GM23338 (cell line): Measurements from ENCODE around the gene PCDHGA1. TPM values are rescaled to one million over a fixed set of nuclear protein-coding genes. Genes with fewer than 3 reads are reported as not detected.
A peak's percentile ranks its signal among the peaks of the same experiment; 100 is the strongest.

Experiments
- ATAC-seq: fragments of 200-7000 bp; cut with Tn5 transposase; 3 replicates; pipeline ENCODE4 v1.9.1; 2020
- DNase-seq: peaks from one replicate; pipeline ENCODE4 v3.0.0-alpha.2; 2015; ENCODE audit warnings: low spot score
- H2AFZ ChIP-seq: fragments of 200-600 bp; sonication (generic); 2 replicates; pipeline ENCODE4 v1.8.0; 2016; ENCODE audit warnings: antibody characterized with exemption, mild to moderate bottlenecking, moderate library complexity
- H3F3A ChIP-seq: fragments of 200-600 bp; sonication (generic); replicated peaks from 2 replicates; pipeline ENCODE4 v1.8.0; 2017; ENCODE audit warnings: antibody characterized with exemption, mixed run types, low read depth
- H3K27ac ChIP-seq: fragments of 200-600 bp; sonication (generic); 2 replicates; pipeline ENCODE4 v1.6.1; 2016; ENCODE audit warnings: low read depth
- H3K27me3 ChIP-seq: fragments of 200-600 bp; sonication (generic); 2 replicates; pipeline ENCODE4 v1.8.0; 2016; ENCODE audit warnings: mild to moderate bottlenecking, mixed run types, moderate library complexity; ENCODE audit not compliant: insufficient read depth
- H3K36me3 ChIP-seq: fragments of 200-600 bp; sonication (generic); 2 replicates; pipeline ENCODE4 v1.8.0; 2016; ENCODE audit warnings: mild to moderate bottlenecking; ENCODE audit not compliant: insufficient read depth
- H3K4me1 ChIP-seq: fragments of 200-600 bp; sonication (generic); 2 replicates; pipeline ENCODE4 v1.8.0; 2016; ENCODE audit warnings: mild to moderate bottlenecking, moderate library complexity; ENCODE audit not compliant: insufficient read depth
- H3K4me2 ChIP-seq: fragments of 200-600 bp; sonication (generic); 2 replicates; pipeline ENCODE4 v1.7.1; 2017; ENCODE audit warnings: mixed run types
- H3K4me3 ChIP-seq: fragments of 200-600 bp; sonication (generic); 2 replicates; pipeline ENCODE4 v1.6.1; 2016; ENCODE audit warnings: mixed run types
- H3K79me2 ChIP-seq: fragments of 200-600 bp; sonication (generic); replicated peaks from 2 replicates; pipeline ENCODE4 v1.8.0; 2017; ENCODE audit warnings: mild to moderate bottlenecking; ENCODE audit not compliant: insufficient read depth
- H3K9me2 ChIP-seq: fragments of 200-600 bp; sonication (generic); 2 replicates; pipeline ENCODE4 v1.8.0; 2017; ENCODE audit not compliant: insufficient read depth
- H4K20me1 ChIP-seq: fragments of 200-600 bp; sonication (generic); replicated peaks from 2 replicates; pipeline ENCODE4 v1.8.0; 2017; ENCODE audit warnings: mild to moderate bottlenecking; ENCODE audit not compliant: insufficient read depth
- H3K27ac Mint-ChIP-seq: 2 replicates; pipeline ENCODE4 v1.8.0; 2020; ENCODE audit warnings: inconsistent platforms, mild to moderate bottlenecking, moderate library complexity, mixed read lengths
- H3K27me3 Mint-ChIP-seq: 3 replicates; pipeline ENCODE4 v1.8.0; 2022; ENCODE audit warnings: low read depth, mild to moderate bottlenecking, moderate library complexity, mixed read lengths, inconsistent platforms; ENCODE audit not compliant: insufficient read depth, poor library complexity
- H3K36me3 Mint-ChIP-seq: 3 replicates; pipeline ENCODE4 v1.8.0; 2021; ENCODE audit warnings: low read depth, mild to moderate bottlenecking, inconsistent platforms, moderate library complexity, mixed read lengths
- H3K4me1 Mint-ChIP-seq: 3 replicates; pipeline ENCODE4 v1.8.0; 2020; ENCODE audit warnings: mild to moderate bottlenecking, inconsistent platforms, mixed read lengths
- H3K4me3 Mint-ChIP-seq: 3 replicates; pipeline ENCODE4 v1.8.0; 2021; ENCODE audit warnings: moderate library complexity, mild to moderate bottlenecking, inconsistent platforms, mixed read lengths
- H3K9me3 Mint-ChIP-seq: 3 replicates; pipeline ENCODE4 v1.8.0; 2020; ENCODE audit warnings: moderate library complexity, mild to moderate bottlenecking, inconsistent platforms, mixed read lengths
- CTCF ChIP-seq, 2 experiments: fragments of 200-600 bp in 1 of 2; sonication (generic) in 1 of 2; conservative IDR thresholded peaks; 2 replicates each; pipeline versions ENCODE4 v1.5.1 to v1.6.1; 2016 to 2017; ENCODE audit warnings: antibody characterized with exemption in 2 of 2, low read depth in 2 of 2, mild to moderate bottlenecking in 2 of 2, moderate library complexity in 1 of 2
- ETS1 ChIP-seq: IDR thresholded peaks from 2 replicates; pipeline ENCODE4 v1.6.1; 2016; ENCODE audit warnings: antibody characterized with exemption
- EZH2 ChIP-seq: fragments of 200-600 bp; sonication (generic); IDR thresholded peaks from one replicate; pipeline ENCODE4 v1.8.0; 2017; ENCODE audit warnings: antibody characterized with exemption, mild to moderate bottlenecking, low read depth; ENCODE audit not compliant: unreplicated experiment
- EZH2phosphoT487 ChIP-seq: fragments of 200-600 bp; sonication (generic); IDR thresholded peaks from one replicate; pipeline ENCODE4 v1.8.1; 2018; ENCODE audit warnings: antibody characterized with exemption; ENCODE audit not compliant: unreplicated experiment
- JUNB ChIP-seq: IDR thresholded peaks from one replicate; pipeline ENCODE4 v1.6.1; 2016; ENCODE audit warnings: antibody characterized with exemption; ENCODE audit not compliant: unreplicated experiment
- REST ChIP-seq: IDR thresholded peaks from one replicate; pipeline ENCODE4 v1.6.1; 2018; ENCODE audit warnings: antibody characterized with exemption; ENCODE audit not compliant: unreplicated experiment
- STAT1 ChIP-seq: IDR thresholded peaks from one replicate; pipeline ENCODE4 v1.6.1; 2016; ENCODE audit warnings: antibody characterized with exemption; ENCODE audit not compliant: unreplicated experiment
- ZNF114 ChIP-seq: fragments of 250-450 bp; sonication (Bioruptor Pico); IDR thresholded peaks from 2 replicates; pipeline ENCODE4 v1.5.0; 2020; ENCODE audit warnings: mild to moderate bottlenecking, moderate library complexity
- ZNF331 ChIP-seq: fragments of 250-450 bp; sonication (Bioruptor Pico); IDR thresholded peaks from 2 replicates; pipeline ENCODE4 v1.5.0; 2020; ENCODE audit warnings: low read depth, mild to moderate bottlenecking, moderate library complexity
- polyA plus RNA-seq: library from polyadenylated mRNA; unstranded; fragments of >200 nt; fragmentation: Nextera tagmentation; extraction: Ambion mirVana; gene quantifications from 2 replicates; pipeline ENCODE4 v1.2.1, GENCODE V29; 2016
- total RNA-seq: library from RNA; depleted of rRNA; stranded (reverse); fragments of >200 nt; shearing (Covaris generic); gene quantifications from 2 replicates; pipeline ENCODE4 v1.2.3, GENCODE V29; 2014

Gene PCDHGA1
- total and polyA plus RNA-seq, 2 experiments from 2014 or later: 0.39 to 1.7 TPM

GRCh38 chr5:141371572-141372475 is 41.5 kb downstream of the PCDHGA1 start (continued):
- TF ChIP-seq ETS1 (no peak), STAT1 (no peak), REST (no peak), EZH2phosphoT487 (no peak), JUNB (no peak), ZNF114 (CRISPR knock-in tag) (no peak)

GRCh38 chr5:141373673-141374317 is 43.5 kb downstream of the PCDHGA1 start, which contains the start of gene PCDHGA6:
Gene PCDHGA6, plus strand, starts transcription at chr5:141373891. Its CDS starts 193 bp downstream, at chr5:141374084.
- no peak within 1 kb of the TSS for H3K4me3 ChIP-seq
- H3K4me1 ChIP-seq: no peaks in the 10 kb centered on the region
- H3K9me3 Mint-ChIP-seq: peaks cover 71% of the 10 kb centered on the region
- H3K27me3 Mint-ChIP-seq: peaks cover 6% of the 10 kb centered on the region
- H3K4me2 ChIP-seq: 0 out of 2 replicates have a peak within 1 kb of the TSS, but pooled peaks have one; percentile 8
- H3K27me3 ChIP-seq: no peaks in the 10 kb centered on the region
- H3K79me2 ChIP-seq: no peaks in the 10 kb centered on the region
- H3K36me3 ChIP-seq: no peaks in the 10 kb centered on the region
- no peaks in the 10 kb centered on the region for H3F3A ChIP-seq
- no peaks in the 10 kb centered on the region for H3K9me2 ChIP-seq
- no peak; the same call in 2 of the 3 replicates for ATAC-seq
- DNase-seq: peak; percentile 44
- H3K4me1 Mint-ChIP-seq: peaks cover 2% of the 10 kb centered on the region; the same call in 1 of the 3 replicates
- H3K4me3 Mint-ChIP-seq: peak within 1 kb of the TSS; percentile 38; the same call in 2 of the 3 replicates
- no peak within 1 kb of the TSS for H3K27ac Mint-ChIP-seq
- no peak for TF ChIP-seq STAT1
- peak; percentile 43 to 47 for TF ChIP-seq CTCF (conservative IDR thresholded peaks at IDR 0.05; ENCODE audit: low read depth in 2 of 2)
- no peak for TF ChIP-seq EZH2
- no peak for TF ChIP-seq EZH2phosphoT487
- TF ChIP-seq ZNF331: no peak
- peaks cover 64% of the 10 kb centered on the region for H3K36me3 Mint-ChIP-seq
- H2AFZ ChIP-seq: no peak within 1 kb of the TSS
- H3K27ac ChIP-seq: no peak within 1 kb of the TSS
- H4K20me1 ChIP-seq: no peaks in the 10 kb centered on the region
